A673 (cell line): Measurements from ENCODE around the gene KIRREL3. TPM values are rescaled to one million over a fixed set of nuclear protein-coding genes. Genes with fewer than 3 reads are reported as not detected.

Experiments used
- BruUV-seq: library from RNA; stranded (reverse); fragments of 400-500 nt; replicated peaks from 2 replicates; lab custom pipeline; 2021; lab: Mats Ljungman, UMichigan
- CTCF ChIA-PET: fragments of 300-600 bp; sonication (Branson Sonifier 250); formaldehyde crosslinking; loops from one replicate; lab custom pipeline; 2022; ENCODE audit warnings: antibody characterized with exemption; lab: Charles Lee
- POLR2A ChIA-PET: fragments of 300-600 bp; sonication (Branson Sonifier 250); formaldehyde crosslinking; loops from one replicate; lab custom pipeline; 2022; ENCODE audit warnings: antibody characterized with exemption; ENCODE audit not compliant: low non-redundant PET; lab: Charles Lee
- DNase-seq: peaks from one replicate; pipeline ENCODE4 v3.0.0-alpha.2; 2015; ENCODE audit warnings: low spot score
- H3K27ac ChIP-seq: fragments of 200-600 bp; sonication (generic); 2 replicates; pipeline ENCODE4 v1.5.1; 2016; ENCODE audit warnings: mixed run types, low read depth, mild to moderate bottlenecking, mixed read lengths, antibody characterized with exemption, low read length; ENCODE audit not compliant: poor library complexity, severe bottlenecking
- H3K27me3 ChIP-seq: fragments of 200-600 bp; sonication (generic); replicated peaks from 2 replicates; pipeline ENCODE4 v1.6.1; 2017; ENCODE audit warnings: mixed run types, low read depth, mild to moderate bottlenecking, mixed read lengths, antibody characterized with exemption, low read length; ENCODE audit not compliant: insufficient read depth, poor library complexity
- H3K36me3 ChIP-seq: fragments of 200-600 bp; sonication (generic); 2 replicates; pipeline ENCODE4 v1.6.1; 2016; ENCODE audit warnings: mixed run types, mild to moderate bottlenecking, mixed read lengths, antibody characterized with exemption, low read length; ENCODE audit not compliant: insufficient read depth, poor library complexity, severe bottlenecking
- H3K4me1 ChIP-seq: fragments of 200-600 bp; sonication (generic); 2 replicates; pipeline ENCODE4 v1.6.1; 2017; ENCODE audit warnings: mixed run types, mild to moderate bottlenecking, mixed read lengths, antibody characterized with exemption, low read length; ENCODE audit not compliant: insufficient read depth, poor library complexity, severe bottlenecking
- H3K4me3 ChIP-seq: fragments of 200-600 bp; sonication (generic); 2 replicates; pipeline ENCODE4 v1.5.1; 2016; ENCODE audit warnings: low read depth, mixed run types, mild to moderate bottlenecking, mixed read lengths, low read length; ENCODE audit not compliant: poor library complexity, severe bottlenecking
- H3K9me3 ChIP-seq: fragments of 200-600 bp; sonication (generic); 2 replicates; pipeline ENCODE4 v1.6.1; 2016; ENCODE audit warnings: mixed run types, low read depth, mild to moderate bottlenecking, mixed read lengths, antibody characterized with exemption, low read length; ENCODE audit not compliant: poor library complexity, severe bottlenecking
- CTCF ChIP-seq: fragments of 300-800, 200-600 bp; sonication (generic); conservative IDR thresholded peaks from 2 replicates; pipeline ENCODE4 v1.5.1; 2017; ENCODE audit warnings: low read depth, mild to moderate bottlenecking, antibody characterized with exemption, low read length, moderate library complexity, mixed read lengths
- EZH2 ChIP-seq: fragments of 200-600 bp; sonication (generic); IDR thresholded peaks from 2 replicates; pipeline ENCODE4 v1.6.1; 2017; ENCODE audit warnings: borderline replicate concordance, low read depth, mild to moderate bottlenecking, mixed read lengths, antibody characterized with exemption, low read length; ENCODE audit not compliant: poor library complexity, severe bottlenecking
- intact Hi-C: fragments of 100-400 bp; cut with micrococcal nuclease; formaldehyde crosslinking; loops from one replicate; pipeline ENCODE4 v1.10.0; 2022; ENCODE audit not compliant: unreplicated experiment
- total RNA-seq: library from RNA; stranded (reverse); gene quantifications from 2 replicates; pipeline ENCODE4 v1.2.3, GENCODE V29; 2021

The KIRREL3 gene
- total RNA-seq, 1 experiment from 2014 or later = not detected

GRCh38 chr11:126583594-126584427 is 416.8 kb downstream of the KIRREL3 start:
- Histone ChIP-seq H3K9me3 (no peaks in the 10 kb centered on the region), H3K36me3 (no peaks in the 10 kb centered on the region), H3K27ac (no peak overlapping the region), H3K4me3 (no peak overlapping the region), H3K4me1 (peaks cover 11% of the 10 kb centered on the region), H3K27me3 (no peaks in the 10 kb centered on the region)
- intact Hi-C loops = no loop called here
- ChIA-PET POLR2A (no interaction called here), CTCF (no interaction called here)
- no TSS peak for BruUV-seq
- TF ChIP-seq CTCF = no peak
- DNase-seq = no peak

GRCh38 chr11:126583101-126583500 is 417.5 kb downstream of the KIRREL3 start:
- H3K27me3 ChIP-seq = no peaks in the 10 kb centered on the region
- POLR2A ChIA-PET = no interaction called here
- no peak for DNase-seq
- no peaks in the 10 kb centered on the region for H3K36me3 ChIP-seq
- CTCF ChIA-PET = no interaction called here
- intact Hi-C loops = no loop called here
- BruUV-seq = no TSS peak
- H3K4me1 ChIP-seq = peaks cover 11% of the 10 kb centered on the region
- no peak for TF ChIP-seq CTCF
- no peak for TF ChIP-seq EZH2
- H3K27ac ChIP-seq = no peak overlapping the region
- H3K9me3 ChIP-seq = no peaks in the 10 kb centered on the region
- no peak overlapping the region for H3K4me3 ChIP-seq

DNA sequence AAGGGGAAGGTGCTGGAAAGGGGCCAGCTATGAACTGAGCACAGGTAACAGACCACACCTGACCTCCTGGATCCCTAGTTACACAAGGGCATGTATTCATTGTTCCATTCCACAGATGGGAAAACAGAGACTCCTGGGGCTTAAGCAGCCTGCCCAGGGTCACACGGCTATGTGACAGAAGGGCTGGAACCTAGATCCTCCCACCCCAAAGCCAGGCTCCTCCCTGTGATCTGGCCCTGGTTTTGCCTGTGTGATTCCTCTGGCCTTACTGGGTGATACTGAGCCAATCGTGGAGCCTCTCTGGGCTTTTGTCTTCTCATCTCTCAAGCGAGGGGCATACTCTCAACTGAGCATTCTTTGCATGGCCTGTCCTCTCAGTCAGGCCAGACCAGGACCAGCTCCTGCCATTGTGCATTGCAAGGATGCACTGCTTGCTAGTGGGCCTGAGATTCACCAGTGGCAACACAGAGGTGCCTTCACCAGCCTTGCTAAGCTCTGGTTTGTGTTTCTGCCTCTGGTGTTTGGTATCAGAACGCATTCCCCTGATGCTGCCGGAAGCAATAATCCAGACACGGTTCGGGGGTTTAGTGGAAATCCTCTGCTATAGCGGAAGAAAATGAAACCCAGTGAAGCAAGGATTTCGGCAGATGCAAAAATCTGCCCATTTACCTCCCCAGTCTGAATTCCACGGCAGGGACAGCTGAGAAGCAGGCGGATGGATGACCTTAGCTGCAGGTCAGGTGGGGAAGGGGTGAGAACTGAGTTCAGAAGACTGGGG is 418.5 kb downstream of the KIRREL3 start:
- Histone ChIP-seq H3K36me3 (no peaks in the 10 kb centered on the region), H3K9me3 (no peaks in the 10 kb centered on the region), H3K27ac (no peak overlapping the region), H3K4me3 (no peak overlapping the region), H3K27me3 (no peaks in the 10 kb centered on the region), H3K4me1 (peaks cover 11% of the 10 kb centered on the region)
- intact Hi-C loops = no loop called here
- no peak for DNase-seq
- POLR2A ChIA-PET = interaction anchor here (0.8 kb wide), 1 partner anchor 23 kb away, joined by 3 read pairs; no protein-coding TSS in a partner anchor
- CTCF ChIA-PET = no interaction called here
- BruUV-seq = no TSS peak
- TF ChIP-seq CTCF = no peak
- no peak for TF ChIP-seq EZH2
